Activated CD8-positive, alpha-beta memory T cell treated with anti-CD3 and anti-CD28 coated beads for 48 hours (primary cell): Measurements from ENCODE around the gene YAE1.
"Not testable (repeated sequence)": the region's sequence is repeated elsewhere in the genome, so short reads cannot be mapped to it uniquely, and the experiment has no call there.

ENCODE experiments used
- DNase-seq, 3 experiments: peaks; one replicate each; pipeline ENCODE4 v3.0.0-alpha.2; 2020; ENCODE audit warnings: low read depth in 2 of 3, low spot score in 2 of 3

Gene YAE1

GRCh38 chr7:39566023-39566921 is at the start of gene YAE1:
TSS of gene YAE1 (plus strand) at chr7:39566404. CDS start at chr7:39566419, 15 bp downstream.
- peak; percentile 65 to 71 (median 69) for DNase-seq

- DNase-seq, result no peak
Observed at GRCh38 chr7:39516498-39516897, 49.7 kb upstream of the YAE1 start.

- DNase-seq, result no peak
Observed at GRCh38 chr7:39517240-39517639, 49.0 kb upstream of the YAE1 start.

- no peak for DNase-seq
Observed at GRCh38 chr7:39525926-39526325, 40.3 kb upstream of the YAE1 start.

- DNase-seq, result no peak
Observed at GRCh38 chr7:39526666-39527065, 39.5 kb upstream of the YAE1 start.

GRCh38 chr7:39527296-39527695 is 38.9 kb upstream of the YAE1 start:
- no peak for DNase-seq

- no peak for DNase-seq
Observed at GRCh38 chr7:39527951-39528350, 38.3 kb upstream of the YAE1 start.

GRCh38 chr7:39528849-39529248 is 37.4 kb upstream of the YAE1 start:
- DNase-seq, result no peak

GRCh38 chr7:39529582-39529981 is 36.6 kb upstream of the YAE1 start:
- no peak for DNase-seq

GRCh38 chr7:39530971-39531370 is 35.2 kb upstream of the YAE1 start:
- no peak for DNase-seq

GRCh38 chr7:39531818-39532217 is 34.4 kb upstream of the YAE1 start:
- DNase-seq, result no peak

- DNase-seq, result no peak
Observed at GRCh38 chr7:39532832-39533231, 33.4 kb upstream of the YAE1 start.

- DNase-seq, result no peak
Observed at GRCh38 chr7:39534599-39534998, 31.6 kb upstream of the YAE1 start.

GRCh38 chr7:39535064-39535463 is 31.1 kb upstream of the YAE1 start:
- DNase-seq, result no peak

- no peak for DNase-seq
Observed at GRCh38 chr7:39535720-39536119, 30.5 kb upstream of the YAE1 start.

GRCh38 chr7:39536951-39537350 is 29.3 kb upstream of the YAE1 start:
- DNase-seq, result no peak

- DNase-seq, result no peak
Observed at GRCh38 chr7:39539816-39540215, 26.4 kb upstream of the YAE1 start.

- no peak for DNase-seq
Observed at GRCh38 chr7:39540320-39540719, 25.9 kb upstream of the YAE1 start.

GRCh38 chr7:39541511-39541910 is 24.7 kb upstream of the YAE1 start:
- no peak for DNase-seq

GRCh38 chr7:39544774-39545173 is 21.4 kb upstream of the YAE1 start:
- DNase-seq, result not testable (repeated sequence)

- no peak for DNase-seq
Observed at GRCh38 chr7:39547336-39547735, 18.9 kb upstream of the YAE1 start.

- DNase-seq, result no peak
Observed at GRCh38 chr7:39550411-39550810, 15.8 kb upstream of the YAE1 start.

- no peak for DNase-seq
Observed at GRCh38 chr7:39553436-39553835, 12.8 kb upstream of the YAE1 start.
